Loucy (cell line): Measurements from ENCODE around the gene PPP1CA.

Experiments used
- H2AFZ ChIP-seq: fragments of 200-600 bp; sonication (generic); 2 replicates; pipeline ENCODE4 v1.6.0; 2016; ENCODE audit warnings: antibody characterized with exemption, mild to moderate bottlenecking, low read length, moderate library complexity
- H3F3A ChIP-seq: fragments of 200-600 bp; 2 replicates; pipeline ENCODE4 v1.6.0; 2016; ENCODE audit warnings: antibody characterized with exemption, low read depth, mild to moderate bottlenecking
- H3K27me3 ChIP-seq: fragments of 200-600 bp; sonication (generic); 2 replicates; pipeline ENCODE4 v1.6.1; 2014; ENCODE audit warnings: low read length, mild to moderate bottlenecking; ENCODE audit not compliant: insufficient read depth, poor library complexity, severe bottlenecking
- H3K36me3 ChIP-seq: fragments of 200-600 bp; sonication (generic); 2 replicates; pipeline ENCODE4 v1.6.1; 2016; ENCODE audit warnings: low read length; ENCODE audit not compliant: insufficient read depth
- H3K4me1 ChIP-seq: fragments of 200-600 bp; sonication (generic); 2 replicates; pipeline ENCODE4 v1.5.1; 2014; ENCODE audit warnings: low read length, mild to moderate bottlenecking; ENCODE audit not compliant: insufficient read depth, poor library complexity, severe bottlenecking
- H3K4me2 ChIP-seq: fragments of 200-600 bp; sonication (generic); 2 replicates; pipeline ENCODE4 v1.6.0; 2014; ENCODE audit warnings: antibody characterized with exemption, low read length, low read depth, mild to moderate bottlenecking; ENCODE audit not compliant: poor library complexity, severe bottlenecking
- H3K4me3 ChIP-seq: fragments of 200-600 bp; sonication (generic); 2 replicates; pipeline ENCODE4 v1.5.1; 2014; ENCODE audit warnings: low read length, mild to moderate bottlenecking, mixed read lengths; ENCODE audit not compliant: poor library complexity, severe bottlenecking
- H3K79me2 ChIP-seq: fragments of 200-600 bp; sonication (generic); 2 replicates; pipeline ENCODE4 v1.6.1; 2014; ENCODE audit warnings: low read length; ENCODE audit not compliant: insufficient read depth
- H3K9ac ChIP-seq: fragments of 200-600 bp; sonication (generic); 2 replicates; pipeline ENCODE4 v1.6.0; 2014; ENCODE audit warnings: mild to moderate bottlenecking, low read depth, low read length, moderate library complexity; ENCODE audit not compliant: poor library complexity, severe bottlenecking
- H3K9me2 ChIP-seq: fragments of 200-600 bp; sonication (generic); replicated peaks from 2 replicates; pipeline ENCODE4 v1.6.1; 2016; ENCODE audit warnings: low read depth, low read length, mixed read lengths
- H3K9me3 ChIP-seq: fragments of 200-600 bp; sonication (generic); 2 replicates; pipeline ENCODE4 v1.6.1; 2014; ENCODE audit warnings: mild to moderate bottlenecking, antibody characterized with exemption, low read length, low read depth; ENCODE audit not compliant: insufficient read depth
- H4K20me1 ChIP-seq: fragments of 200-600 bp; sonication (generic); 2 replicates; pipeline ENCODE4 v1.6.0; 2014; ENCODE audit warnings: antibody characterized with exemption, low read length, mild to moderate bottlenecking; ENCODE audit not compliant: insufficient read depth, poor library complexity, severe bottlenecking
- CTCF ChIP-seq: fragments of 200-600 bp; sonication (generic); conservative IDR thresholded peaks from 2 replicates; pipeline ENCODE4 v1.5.1; 2014; ENCODE audit warnings: mild to moderate bottlenecking, antibody characterized with exemption, low read length
- EZH2phosphoT487 ChIP-seq: fragments of 200-600 bp; IDR thresholded peaks from 2 replicates; pipeline ENCODE4 v1.6.1; 2018; ENCODE audit warnings: antibody characterized with exemption, mild to moderate bottlenecking, moderate library complexity, borderline replicate concordance

PPP1CA gene

DNA sequence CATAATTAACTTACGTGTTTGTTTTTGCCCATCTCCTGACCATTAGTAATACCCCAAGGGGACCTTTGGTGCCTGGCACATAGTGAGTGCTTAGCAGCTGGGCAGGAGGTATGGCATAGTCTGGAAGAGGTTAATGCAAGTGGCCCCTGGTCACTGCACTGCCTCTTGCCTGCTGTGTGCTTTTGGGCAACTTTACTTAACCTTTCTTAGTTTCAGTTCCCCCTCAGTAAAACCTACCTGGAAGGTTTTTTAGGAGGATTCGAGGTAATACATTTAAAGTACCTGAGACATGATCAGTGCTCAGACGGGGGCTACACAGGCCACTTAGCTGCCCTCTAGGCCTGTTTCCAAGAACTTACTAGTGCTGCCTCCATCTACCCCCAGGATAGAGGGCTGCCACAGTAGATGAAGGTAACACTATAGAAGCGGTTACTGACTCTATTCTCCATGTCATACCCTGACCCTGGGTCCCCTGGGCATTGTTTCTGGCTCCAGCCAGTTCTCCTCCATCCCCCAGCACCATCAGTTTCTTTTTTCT lies 51.7 kb downstream of the PPP1CA start:
- Histone ChIP-seq H3K4me3 (no peak overlapping the region), H3K4me2 (no peak overlapping the region), H3K36me3 (no peaks in the 10 kb centered on the region), H3K9ac (no peak overlapping the region), H3K9me3 (no peaks in the 10 kb centered on the region), H4K20me1 (no peaks in the 10 kb centered on the region), H3K4me1 (peaks cover 28% of the 10 kb centered on the region), H3F3A (no peaks in the 10 kb centered on the region), H2AFZ (no peak overlapping the region), H3K27me3 (no peaks in the 10 kb centered on the region), H3K9me2 (no peaks in the 10 kb centered on the region), H3K79me2 (peaks cover 9% of the 10 kb centered on the region; the same call in 1 of the 2 replicates)
- TF ChIP-seq EZH2phosphoT487, result no peak
- no peak for TF ChIP-seq CTCF

DNA sequence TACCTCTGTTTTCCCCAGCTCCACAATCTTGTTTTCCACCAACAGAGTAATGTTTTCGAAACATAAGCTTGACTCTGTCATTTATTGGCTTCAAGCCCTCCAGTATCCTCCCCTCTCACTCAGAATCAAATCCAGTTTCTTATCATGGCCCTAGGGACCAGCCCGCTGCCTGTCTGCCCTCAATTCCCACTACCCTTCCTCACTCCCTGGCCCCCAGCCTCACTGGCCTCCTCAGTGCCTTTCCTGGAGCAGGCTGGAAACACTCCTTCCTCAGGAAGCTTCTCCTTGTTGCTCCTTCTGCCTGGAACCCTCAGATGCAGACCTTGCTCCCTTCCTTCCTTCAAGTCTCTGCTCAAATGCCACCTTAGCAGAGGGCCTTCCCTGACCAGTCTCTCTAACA lies 52.2 kb downstream of the PPP1CA start:
- Histone ChIP-seq H3K27me3 (no peaks in the 10 kb centered on the region), H3K4me1 (peaks cover 28% of the 10 kb centered on the region), H3K9me2 (no peaks in the 10 kb centered on the region), H3K9ac (no peak overlapping the region), H3K79me2 (peaks cover 9% of the 10 kb centered on the region; the same call in 1 of the 2 replicates), H3K36me3 (no peaks in the 10 kb centered on the region), H3K9me3 (no peaks in the 10 kb centered on the region), H3K4me3 (no peak overlapping the region), H3K4me2 (no peak overlapping the region), H2AFZ (no peak overlapping the region), H3F3A (no peaks in the 10 kb centered on the region), H4K20me1 (no peaks in the 10 kb centered on the region)
- TF ChIP-seq EZH2phosphoT487 (no peak), CTCF (no peak)

GRCh38 chr11:67349036-67349435 lies 52.6 kb downstream of the PPP1CA start:
- Histone ChIP-seq H3K27me3 (no peaks in the 10 kb centered on the region), H3K4me3 (no peak overlapping the region), H3F3A (no peaks in the 10 kb centered on the region), H3K9me3 (no peaks in the 10 kb centered on the region), H3K9me2 (no peaks in the 10 kb centered on the region), H3K79me2 (peaks cover 9% of the 10 kb centered on the region; the same call in 1 of the 2 replicates), H4K20me1 (no peaks in the 10 kb centered on the region), H2AFZ (no peak overlapping the region), H3K4me1 (peaks cover 28% of the 10 kb centered on the region), H3K4me2 (no peak overlapping the region), H3K36me3 (no peaks in the 10 kb centered on the region), H3K9ac (no peak overlapping the region)
- TF ChIP-seq EZH2phosphoT487, result no peak
